H1 (cell line): ENCODE measurements around the gene TUT7. TPM values are rescaled to one million over a fixed set of nuclear protein-coding genes. Genes with fewer than 3 reads are reported as not detected.

Source experiments
- CHD7 ChIP-seq: fragments of 300-600 bp; sonication (generic); IDR thresholded peaks from 2 replicates; pipeline ENCODE4 v1.7.1; 2012; ENCODE audit warnings: low read length, moderate library complexity, mild to moderate bottlenecking, inconsistent platforms; ENCODE audit not compliant: insufficient replicate concordance
- E2F6 ChIP-seq: IDR thresholded peaks from 2 replicates; pipeline ENCODE4 v1.6.1; 2012; ENCODE audit warnings: inconsistent platforms
- TAF1 ChIP-seq: IDR thresholded peaks from 2 replicates; pipeline ENCODE4 v1.6.1; 2011; ENCODE audit warnings: mild to moderate bottlenecking, low read depth, low read length
- polyA plus RNA-seq, 7 experiments: library from polyadenylated mRNA; depleted of rRNA in 3 of 7; stranded (reverse) in 5 of 7; unstranded in 2 of 7; fragments of >200 nt in 5 of 7; fragments of 200-250 nt in 2 of 7; gene quantifications; 1 replicate in 5 of 7; 2 replicates in 1 of 7; 4 replicates in 1 of 7; pipeline versions ENCODE4 v1.2.1 to v1.2.3, GENCODE V29; 2011 to 2013; ENCODE audit warnings: missing spikeins in 2 of 7, mixed read lengths in 2 of 7
- total RNA-seq: library from RNA; stranded (reverse); fragmentation: NEBNext Ultra II Directional; extraction: Animal tissue kit (Norgen Biotek cat#: 25700); gene quantifications from 2 replicates; pipeline ENCODE4 v1.2.1, GENCODE V29; 2021

TUT7 gene
- total and polyA plus RNA-seq, 2 of the 8 experiments (the other 6 are each of a cell fraction or from before 2014, with no cell fraction given): 4.8 to 19.3 TPM

- TF ChIP-seq CHD7: no peak
- TF ChIP-seq TAF1: no peak
- no peak for TF ChIP-seq E2F6
These were observed 79.2 kb downstream of the TUT7 start (continued) for GRCh38 chr9:86274821-86275643.
